Astrocyte of the spinal cord (primary cell): Measurements from ENCODE around the gene RPL21.

Experiments used
- DNase-seq: peaks from one replicate; pipeline ENCODE4 v3.0.0; 2011; ENCODE audit warnings: low read depth, low spot score
- H3K4me3 ChIP-seq: 2 replicates; pipeline ENCODE4 v1.5.1; 2011; ENCODE audit warnings: low read depth, mild to moderate bottlenecking, low read length, moderate library complexity
- CTCF ChIP-seq: IDR thresholded peaks from 2 replicates; pipeline ENCODE4 v1.5.1; 2012; ENCODE audit warnings: low read depth, mild to moderate bottlenecking, low read length, inconsistent platforms
- in situ Hi-C: cut with HindIII; loops from 2 replicates; pipeline ENCODE4 v1.10.0; 2017; ENCODE audit warnings: low sequenced_read_pairs

RPL21 gene

DNA sequence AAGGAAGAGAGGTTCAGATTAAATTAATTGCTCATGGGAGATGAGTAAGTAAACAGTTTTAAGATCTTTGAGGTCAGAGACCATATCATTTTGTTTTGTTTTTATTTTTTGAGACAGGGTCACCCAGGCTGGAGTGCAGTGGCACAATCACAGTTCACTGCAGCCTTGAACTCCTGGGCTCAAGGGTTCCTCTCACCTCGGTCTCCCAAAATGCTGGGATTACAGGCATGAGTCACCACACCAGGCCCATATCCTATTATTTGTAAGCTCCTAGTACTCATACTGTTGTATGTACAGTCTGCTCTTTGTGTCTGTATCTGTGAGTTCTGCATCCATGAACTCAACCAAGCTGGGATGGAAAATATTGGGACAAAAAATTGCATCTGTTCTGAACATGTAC is 13.3 kb downstream of the RPL21 start:
- H3K4me3 ChIP-seq: no peak overlapping the region
- DNase-seq: no peak

DNA sequence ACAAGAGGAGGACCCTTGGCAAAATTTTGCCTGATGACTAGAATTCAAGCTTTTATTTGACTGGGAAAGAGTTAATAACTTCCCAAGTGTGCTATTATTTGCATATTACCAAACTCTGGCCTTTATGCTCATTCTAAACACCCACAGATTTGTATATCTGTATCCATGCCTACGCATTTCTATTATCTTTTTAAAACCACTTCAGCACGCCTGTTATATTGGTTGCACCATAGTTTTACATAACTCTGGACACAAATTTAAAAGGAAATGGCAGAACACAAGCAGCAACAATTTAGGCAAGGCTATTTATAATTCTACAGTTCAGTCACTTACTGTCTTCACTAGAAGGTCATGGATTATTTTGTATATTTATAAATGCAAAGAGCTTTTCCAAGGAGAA is 15.6 kb downstream of the RPL21 start:
- H3K4me3 ChIP-seq: no peak overlapping the region
- in situ Hi-C loops: no loop called here
- TF ChIP-seq CTCF: no peak
- no peak for DNase-seq

More for the DNA sequence above, 13.3 kb downstream of the RPL21 start:
- TF ChIP-seq CTCF: no peak
- in situ Hi-C loops: no loop called here

- DNase-seq: no peak
- TF ChIP-seq CTCF: no peak
- in situ Hi-C loops: no loop called here
- no peak overlapping the region for H3K4me3 ChIP-seq
These were observed 16.2 kb downstream of the RPL21 start for GRCh38 chr13:27267596-27267995.

GRCh38 chr13:27269114-27269665 is 17.8 kb downstream of the RPL21 start:
- no peak overlapping the region for H3K4me3 ChIP-seq
- no peak for DNase-seq
- TF ChIP-seq CTCF: no peak
- in situ Hi-C loops: no loop called here

DNA sequence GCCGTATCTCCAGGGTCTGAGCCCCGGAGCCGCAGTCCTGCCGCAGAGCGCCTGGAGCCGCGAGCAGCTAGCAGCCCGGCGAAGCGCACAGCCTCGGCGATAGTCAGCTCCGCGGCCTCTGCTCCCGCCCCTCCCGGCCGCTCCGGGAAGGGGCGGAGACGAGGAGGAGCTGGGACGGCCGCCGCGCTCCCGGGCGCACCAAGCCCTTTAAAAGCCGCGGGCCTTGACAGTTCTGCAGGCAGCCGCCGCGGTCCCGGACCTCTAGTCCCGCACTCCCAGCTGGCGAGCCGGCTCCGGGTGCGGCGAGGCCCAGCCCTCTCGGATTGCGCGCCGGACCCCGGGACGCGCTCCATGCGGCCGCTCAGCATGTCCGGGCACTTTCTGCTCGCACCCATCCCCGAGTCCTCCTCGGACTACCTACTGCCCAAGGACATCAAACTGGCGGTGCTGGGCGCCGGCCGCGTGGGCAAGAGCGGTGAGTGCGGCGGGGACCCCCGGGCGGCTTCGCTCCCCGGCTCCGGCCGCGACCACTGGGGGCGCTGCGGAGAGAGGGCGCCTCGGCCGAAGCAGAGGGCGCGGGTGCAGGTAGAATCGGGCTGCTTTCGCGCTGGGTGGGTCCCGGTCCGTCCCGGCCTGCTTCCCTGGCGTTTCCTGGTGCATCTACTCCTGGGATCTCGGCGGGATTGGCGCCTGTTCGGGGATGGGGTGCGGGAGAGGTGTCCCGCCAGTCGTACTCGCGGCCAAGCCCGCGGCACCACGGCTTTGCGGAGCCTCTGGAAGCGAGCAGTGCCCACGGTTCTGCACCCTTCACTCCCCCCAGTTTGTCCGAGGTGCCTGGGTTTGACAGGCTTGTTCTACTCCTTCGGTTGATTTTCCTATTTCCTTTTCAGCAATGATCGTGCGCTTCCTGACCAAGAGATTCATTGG is 19.5 kb downstream of the RPL21 start, which contains the start of gene RASL11A:
Gene RASL11A (plus strand): TSS at position 237 of the 927 bp plus-strand sequence. CDS start 115 bp downstream, at position 352.
- in situ Hi-C loops: no loop called here
- TF ChIP-seq CTCF: peak; percentile 76

GRCh38 chr13:27271570-27272096 is 20.3 kb downstream of the RPL21 start:
- DNase-seq: no peak
- peak overlapping the region; percentile 69 for H3K4me3 ChIP-seq
- in situ Hi-C loops: no loop called here
- no peak for TF ChIP-seq CTCF

More for the DNA sequence above, 19.5 kb downstream of the RPL21 start, which contains the start of gene RASL11A:
- DNase-seq: peak; percentile 91
- H3K4me3 ChIP-seq: peak within 1 kb of the TSS; percentile 69
